SU-DHL-6 (cell line): Measurements from ENCODE around the gene SUN1.

Experiments used
- H2AFZ ChIP-seq: fragments of 200-600 bp; sonication (generic); 2 replicates; pipeline ENCODE4 v1.6.1; 2014; ENCODE audit warnings: low read depth, mild to moderate bottlenecking, moderate library complexity, mixed read lengths, antibody characterized with exemption, low read length; ENCODE audit not compliant: severe bottlenecking
- H3F3A ChIP-seq: fragments of 200-600 bp; shearing (Covaris generic); 2 replicates; pipeline ENCODE4 v1.6.0; 2016; ENCODE audit warnings: antibody characterized with exemption, mild to moderate bottlenecking; ENCODE audit not compliant: insufficient read depth
- H3K27ac ChIP-seq: fragments of 200-600 bp; sonication (generic); 2 replicates; pipeline ENCODE4 v1.5.1; 2016; ENCODE audit warnings: low read depth, mild to moderate bottlenecking, low read length, moderate library complexity, mixed read lengths
- H3K27me3 ChIP-seq: fragments of 200-600 bp; sonication (generic), shearing (Covaris generic); 2 replicates; pipeline ENCODE4 v1.6.0; 2014; ENCODE audit warnings: mild to moderate bottlenecking, low read length
- H3K36me3 ChIP-seq: fragments of 200-600 bp; sonication (generic); 2 replicates; pipeline ENCODE4 v1.6.1; 2014; ENCODE audit warnings: mild to moderate bottlenecking, low read length, mixed read lengths
- H3K4me2 ChIP-seq: fragments of 300-600, 200-600 bp; shearing (Covaris generic), sonication (generic); 2 replicates; pipeline ENCODE4 v1.6.0; 2014; ENCODE audit warnings: low read length, low read depth, mild to moderate bottlenecking; ENCODE audit not compliant: poor library complexity, severe bottlenecking
- H3K4me3 ChIP-seq: fragments of 200-600 bp; sonication (generic); 2 replicates; pipeline ENCODE4 v1.5.1; 2014; ENCODE audit warnings: antibody characterized with exemption, low read length, mild to moderate bottlenecking, mixed read lengths; ENCODE audit not compliant: insufficient read depth, poor library complexity, severe bottlenecking
- H3K79me2 ChIP-seq: fragments of 200-600 bp; sonication (generic); 2 replicates; pipeline ENCODE4 v1.6.1; 2014; ENCODE audit warnings: mild to moderate bottlenecking, low read length, moderate library complexity; ENCODE audit not compliant: insufficient read depth
- H3K9ac ChIP-seq: fragments of 200-600 bp; sonication (generic); 2 replicates; pipeline ENCODE4 v1.7.0; 2014; ENCODE audit warnings: mild to moderate bottlenecking, low read length
- H3K9me2 ChIP-seq: fragments of 200-600 bp; sonication (generic); replicated peaks from 2 replicates; pipeline ENCODE4 v1.6.1; 2014; ENCODE audit warnings: low read length; ENCODE audit not compliant: insufficient read depth
- H3K9me3 ChIP-seq: fragments of 200-600 bp; sonication (generic); 2 replicates; pipeline ENCODE4 v1.6.1; 2014; ENCODE audit warnings: low read length, mixed read lengths; ENCODE audit not compliant: insufficient read depth
- H4K20me1 ChIP-seq: fragments of 200-600 bp; sonication (generic); 2 replicates; pipeline ENCODE4 v1.6.1; 2014; ENCODE audit warnings: low read depth, mild to moderate bottlenecking, antibody characterized with exemption, low read length, moderate library complexity, mixed read lengths
- EZH2phosphoT487 ChIP-seq: fragments of 200-600 bp; sonication (generic), shearing (Covaris generic); conservative IDR thresholded peaks from 2 replicates; pipeline ENCODE4 v1.6.1; 2018; ENCODE audit warnings: mild to moderate bottlenecking, antibody characterized with exemption, low read length, moderate library complexity, mixed read lengths
- TF ChIP-seq, protein P1 (sequence below): fragments of 200-600 bp; sonication (generic); IDR thresholded peaks from one replicate; pipeline ENCODE4 v1.5.1; 2017; ENCODE audit warnings: antibody characterized with exemption, mild to moderate bottlenecking, low read length, moderate library complexity; ENCODE audit not compliant: insufficient read depth, poor library complexity, severe bottlenecking

SUN1 gene

DNA sequence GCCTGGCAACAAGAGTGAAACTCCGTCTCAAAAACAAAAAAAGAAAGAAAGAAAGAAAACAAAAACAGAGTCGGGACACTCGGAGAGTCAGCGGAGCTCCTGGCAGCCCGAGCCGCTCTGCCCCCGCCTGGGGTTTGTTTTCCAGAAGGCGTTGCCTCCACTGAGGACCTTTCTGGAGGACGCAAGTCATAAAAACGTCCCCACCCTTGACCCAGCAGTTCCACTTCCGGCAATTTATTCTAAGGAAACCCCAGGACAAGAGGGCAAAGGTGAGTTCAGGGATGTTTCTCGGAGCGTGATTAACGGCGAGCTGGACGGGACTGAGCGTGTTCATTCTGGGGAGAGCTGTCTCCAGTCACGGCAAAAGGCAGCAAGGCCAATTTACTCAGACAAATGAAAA, 27.0 kb upstream of the SUN1 start:
- no peaks in the 10 kb centered on the region for H4K20me1 ChIP-seq
- no peak overlapping the region for H3K27ac ChIP-seq
- H3K27me3 ChIP-seq, result no peaks in the 10 kb centered on the region
- H3K36me3 ChIP-seq, result no peaks in the 10 kb centered on the region
- no peak overlapping the region for H2AFZ ChIP-seq
- H3K9ac ChIP-seq, result no peak overlapping the region
- no peaks in the 10 kb centered on the region for H3K79me2 ChIP-seq
- H3F3A ChIP-seq, result no peaks in the 10 kb centered on the region
- no peak for TF ChIP-seq EZH2phosphoT487
- TF ChIP-seq, protein P1, sequence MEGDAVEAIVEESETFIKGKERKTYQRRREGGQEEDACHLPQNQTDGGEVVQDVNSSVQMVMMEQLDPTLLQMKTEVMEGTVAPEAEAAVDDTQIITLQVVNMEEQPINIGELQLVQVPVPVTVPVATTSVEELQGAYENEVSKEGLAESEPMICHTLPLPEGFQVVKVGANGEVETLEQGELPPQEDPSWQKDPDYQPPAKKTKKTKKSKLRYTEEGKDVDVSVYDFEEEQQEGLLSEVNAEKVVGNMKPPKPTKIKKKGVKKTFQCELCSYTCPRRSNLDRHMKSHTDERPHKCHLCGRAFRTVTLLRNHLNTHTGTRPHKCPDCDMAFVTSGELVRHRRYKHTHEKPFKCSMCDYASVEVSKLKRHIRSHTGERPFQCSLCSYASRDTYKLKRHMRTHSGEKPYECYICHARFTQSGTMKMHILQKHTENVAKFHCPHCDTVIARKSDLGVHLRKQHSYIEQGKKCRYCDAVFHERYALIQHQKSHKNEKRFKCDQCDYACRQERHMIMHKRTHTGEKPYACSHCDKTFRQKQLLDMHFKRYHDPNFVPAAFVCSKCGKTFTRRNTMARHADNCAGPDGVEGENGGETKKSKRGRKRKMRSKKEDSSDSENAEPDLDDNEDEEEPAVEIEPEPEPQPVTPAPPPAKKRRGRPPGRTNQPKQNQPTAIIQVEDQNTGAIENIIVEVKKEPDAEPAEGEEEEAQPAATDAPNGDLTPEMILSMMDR, result no peak
- no peak overlapping the region for H3K4me2 ChIP-seq
- H3K9me3 ChIP-seq, result no peaks in the 10 kb centered on the region
- H3K4me3 ChIP-seq, result no peak overlapping the region
- no peaks in the 10 kb centered on the region for H3K9me2 ChIP-seq

DNA sequence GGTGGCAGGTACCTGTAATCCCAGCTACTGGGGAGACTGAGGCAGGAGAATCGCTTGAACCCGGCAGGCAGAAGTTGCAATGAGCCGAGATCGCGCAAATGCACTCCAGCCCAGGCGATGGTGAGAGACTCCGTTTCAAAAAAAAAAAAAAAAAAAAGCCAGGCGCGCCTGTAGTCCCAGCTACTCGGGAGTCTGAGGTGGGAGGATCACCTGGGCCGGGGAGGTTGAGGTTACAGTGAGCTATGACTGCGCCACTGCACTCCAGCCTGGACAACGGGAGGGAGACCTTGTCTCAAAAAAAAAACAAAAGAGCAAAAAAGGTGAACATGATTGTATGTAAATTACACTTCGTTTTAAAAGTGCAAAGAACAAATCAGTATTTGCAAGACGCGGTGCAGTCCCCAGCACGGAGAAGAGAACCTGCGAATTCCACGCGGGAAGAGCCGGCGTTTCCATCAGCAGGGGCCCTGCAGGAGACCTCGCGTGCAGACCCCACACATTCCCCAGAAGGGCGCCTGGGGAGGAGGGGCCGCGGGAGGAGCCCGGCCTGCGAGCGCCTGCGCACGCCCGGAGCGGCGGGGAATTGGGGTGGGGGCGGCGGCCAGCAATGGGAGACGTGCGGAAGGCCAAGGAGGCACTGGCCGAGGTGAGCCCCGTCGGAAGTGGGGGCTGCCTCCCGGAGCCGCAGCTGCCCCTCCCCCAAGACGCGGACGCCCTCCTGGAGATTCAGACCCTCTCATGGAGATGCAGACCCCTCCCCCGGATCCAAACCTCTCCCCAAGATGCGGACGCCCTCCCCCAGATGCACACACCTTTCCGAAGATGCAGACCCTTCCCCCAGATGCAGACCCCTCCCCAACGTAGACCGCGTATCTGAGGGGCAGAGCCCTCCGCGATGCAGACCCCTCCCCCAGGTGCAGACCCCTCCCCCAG, 16.7 kb upstream of the SUN1 start:
- Histone ChIP-seq H2AFZ (peak overlapping the region; percentile 23), H3K27ac (no peak overlapping the region)
- TF ChIP-seq, protein P1, result no peak

DNA sequence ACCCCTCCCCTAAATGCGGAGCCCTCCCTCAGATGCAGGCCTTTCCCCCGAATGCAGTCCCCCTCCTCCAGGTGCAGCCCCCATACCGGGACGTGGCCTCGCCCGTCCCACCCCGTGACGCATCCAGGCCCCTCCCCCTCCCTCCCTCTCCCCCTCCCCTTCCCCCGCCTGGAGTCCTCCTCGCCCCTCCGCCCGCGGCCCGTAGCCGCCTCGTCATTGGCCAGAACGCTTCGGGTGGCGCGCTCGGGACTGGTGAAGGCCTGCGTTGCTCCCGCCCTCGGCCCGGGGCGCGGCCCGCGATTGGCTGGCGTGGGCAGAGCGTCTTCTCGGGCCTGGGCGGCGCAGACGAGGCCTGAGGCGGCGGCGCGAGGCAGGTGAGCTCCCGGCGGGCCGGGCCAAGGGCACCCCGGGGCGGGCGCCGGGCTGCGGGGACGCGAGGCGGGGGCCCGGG, 16.0 kb upstream of the SUN1 start:
- Histone ChIP-seq H3K9me3 (no peaks in the 10 kb centered on the region), H3K79me2 (peaks cover 46% of the 10 kb centered on the region), H3K4me3 (peak overlapping the region; percentile 51), H3K27ac (no peak overlapping the region), H2AFZ (peak overlapping the region; percentile 23), H3K36me3 (no peaks in the 10 kb centered on the region), H3F3A (0 out of 2 replicates have a peak, but pooled peaks cover 9% of the 10 kb centered on the region), H4K20me1 (peaks cover 16% of the 10 kb centered on the region; the same call in 1 of the 2 replicates), H3K9ac (peak overlapping the region; percentile 80), H3K4me2 (peak overlapping the region; percentile 72), H3K9me2 (no peaks in the 10 kb centered on the region), H3K27me3 (no peaks in the 10 kb centered on the region)
- TF ChIP-seq EZH2phosphoT487, result no peak
- TF ChIP-seq, protein P1, result no peak

More for the DNA sequence above, 16.7 kb upstream of the SUN1 start:
- peaks cover 38% of the 10 kb centered on the region for H3K79me2 ChIP-seq
- H3K36me3 ChIP-seq, result no peaks in the 10 kb centered on the region
- H3K9me2 ChIP-seq, result no peaks in the 10 kb centered on the region
- H3F3A ChIP-seq, result 0 out of 2 replicates have a peak, but pooled peaks cover 9% of the 10 kb centered on the region
- peaks cover 14% of the 10 kb centered on the region; the same call in 1 of the 2 replicates for H4K20me1 ChIP-seq
- H3K27me3 ChIP-seq, result no peaks in the 10 kb centered on the region
- peak overlapping the region; percentile 72 for H3K4me2 ChIP-seq
- H3K9me3 ChIP-seq, result no peaks in the 10 kb centered on the region
- peak overlapping the region; percentile 51 for H3K4me3 ChIP-seq
- H3K9ac ChIP-seq, result peak overlapping the region; percentile 34
